T-helper 1 cell treated with Interleukin-12 subunit alpha and Interleukin-12 subunit beta and Interleukin-4 antibody, amounts not matched to agents 30 μg/mL and 1 μg/mL, for 36 hours (primary cell): ENCODE data around the gene CMKLR1.

Experiments used
- H3K27ac Mint-ChIP-seq: one replicate; pipeline ENCODE4 v1.8.0; 2021; ENCODE audit warnings: mild to moderate bottlenecking, mixed read lengths
- H3K27me3 Mint-ChIP-seq: one replicate; pipeline ENCODE4 v1.8.0; 2021; ENCODE audit warnings: low read depth, mixed read lengths
- H3K36me3 Mint-ChIP-seq: one replicate; pipeline ENCODE4 v1.8.0; 2021; ENCODE audit warnings: low read depth, mixed read lengths
- H3K4me1 Mint-ChIP-seq: one replicate; pipeline ENCODE4 v1.8.0; 2021; ENCODE audit warnings: low read depth, mixed read lengths
- H3K4me3 Mint-ChIP-seq: one replicate; pipeline ENCODE4 v1.8.0; 2021; ENCODE audit warnings: mild to moderate bottlenecking, moderate library complexity, mixed read lengths
- H3K9me3 Mint-ChIP-seq: one replicate; pipeline ENCODE4 v1.8.0; 2021; ENCODE audit warnings: mixed read lengths

CMKLR1 gene

GRCh38 chr12:108241986-108242703, 97.0 kb downstream of the CMKLR1 start:
- Mint-ChIP-seq H3K36me3 (no peaks in the 10 kb centered on the region), H3K27ac (no peak overlapping the region), H3K4me1 (no peaks in the 10 kb centered on the region), H3K27me3 (no peaks in the 10 kb centered on the region), H3K4me3 (no peak overlapping the region), H3K9me3 (no peaks in the 10 kb centered on the region)

- Mint-ChIP-seq H3K27ac (no peak overlapping the region), H3K27me3 (peaks cover 4% of the 10 kb centered on the region), H3K4me1 (no peaks in the 10 kb centered on the region), H3K36me3 (no peaks in the 10 kb centered on the region), H3K9me3 (no peaks in the 10 kb centered on the region), H3K4me3 (no peak overlapping the region)
Measured at GRCh38 chr12:108240928-108241327, 98.2 kb downstream of the CMKLR1 start.

GRCh38 chr12:108240027-108240785, 98.9 kb downstream of the CMKLR1 start:
- H3K27ac Mint-ChIP-seq, result no peak overlapping the region
- peaks cover 4% of the 10 kb centered on the region for H3K27me3 Mint-ChIP-seq
- H3K36me3 Mint-ChIP-seq, result no peaks in the 10 kb centered on the region
- no peak overlapping the region for H3K4me3 Mint-ChIP-seq
- no peaks in the 10 kb centered on the region for H3K9me3 Mint-ChIP-seq
- H3K4me1 Mint-ChIP-seq, result no peaks in the 10 kb centered on the region

- Mint-ChIP-seq H3K4me1 (no peaks in the 10 kb centered on the region), H3K27ac (no peak overlapping the region), H3K4me3 (no peak overlapping the region), H3K27me3 (peaks cover 4% of the 10 kb centered on the region), H3K36me3 (no peaks in the 10 kb centered on the region), H3K9me3 (no peaks in the 10 kb centered on the region)
Measured at GRCh38 chr12:108239378-108239777, 99.7 kb downstream of the CMKLR1 start.

- H3K36me3 Mint-ChIP-seq, result no peaks in the 10 kb centered on the region
- H3K27ac Mint-ChIP-seq, result no peak overlapping the region
- H3K4me3 Mint-ChIP-seq, result no peak overlapping the region
- no peaks in the 10 kb centered on the region for H3K4me1 Mint-ChIP-seq
- H3K9me3 Mint-ChIP-seq, result no peaks in the 10 kb centered on the region
- H3K27me3 Mint-ChIP-seq, result peaks cover 4% of the 10 kb centered on the region
Measured at GRCh38 chr12:108238474-108238873, 100.6 kb downstream of the CMKLR1 start.
